GM12878 (cell line): ENCODE measurements around the gene CDC5L. TPM values are rescaled to one million over a fixed set of nuclear protein-coding genes. Genes with fewer than 3 reads are reported as not detected.

ENCODE experiments used
- ATAC-seq: fragments of 200-7000 bp; cut with Tn5 transposase; 3 replicates; pipeline ENCODE4 v1.9.1; 2020; ENCODE audit warnings: mild to moderate bottlenecking, moderate library complexity
- BruUV-seq: library from RNA; stranded (reverse); fragments of 400-500 nt; replicated peaks from 2 replicates; lab custom pipeline; 2021; lab: Mats Ljungman, UMichigan
- CTCF ChIA-PET: fragments of 300-600 bp; sonication (Branson Sonifier 250); formaldehyde crosslinking; extraction: SDS; loops from one replicate; lab custom pipeline; 2021; ENCODE audit warnings: inconsistent platforms; lab: Yijun Ruan, JAX
- POLR2A ChIA-PET: fragments of 350-600 bp; formaldehyde crosslinking; extraction: SDS; loops from one replicate; lab custom pipeline; 2021; ENCODE audit warnings: inconsistent platforms; lab: Charles Lee
- RAD21 ChIA-PET: fragments of 300-600 bp; sonication (Branson Sonifier 250); formaldehyde crosslinking; loops from one replicate; lab custom pipeline; 2023; ENCODE audit warnings: antibody characterized with exemption; ENCODE audit not compliant: unreplicated experiment; lab: Charles Lee
- SMC1A ChIA-PET: fragments of 300-600 bp; sonication (Branson Sonifier 250); formaldehyde crosslinking; loops from one replicate; lab custom pipeline; 2023; ENCODE audit not compliant: unreplicated experiment, uncharacterized antibody; lab: Charles Lee
- DNase-seq: peaks from one replicate; pipeline ENCODE4 v3.0.0-alpha.2; 2011; ENCODE audit warnings: low read depth, low spot score
- FAIRE-seq: peaks from 3 replicates; lab custom pipeline; 2011; peaks lifted over from hg19 to GRCh38; lab: Jason Lieb, UNC
- H2AFZ ChIP-seq: 2 replicates; pipeline ENCODE4 v1.6.0; 2011; ENCODE audit warnings: low read depth, low read length, control low read depth; ENCODE audit not compliant: control insufficient read depth
- H3K27ac ChIP-seq: 2 replicates; pipeline ENCODE4 v1.5.1; 2011; ENCODE audit warnings: control low read depth; ENCODE audit not compliant: control insufficient read depth, insufficient read depth
- H3K27me3 ChIP-seq, 2 experiments: replicated peaks in 1 of 2; 2 replicates each; pipeline versions ENCODE4 v1.6.0 to v1.6.1; 2011; ENCODE audit warnings: low read length in 1 of 2; ENCODE audit not compliant: control insufficient read depth in 2 of 2, insufficient read depth in 2 of 2
- H3K36me3 ChIP-seq, 2 experiments: 2 replicates each; pipeline ENCODE4 v1.5.1; 2011; ENCODE audit warnings: low read length in 1 of 2; ENCODE audit not compliant: control insufficient read depth in 2 of 2, insufficient read depth in 2 of 2
- H3K4me1 ChIP-seq: 2 replicates; pipeline ENCODE4 v1.6.1; 2011; ENCODE audit warnings: mild to moderate bottlenecking, low read length, moderate library complexity, mixed read lengths; ENCODE audit not compliant: control insufficient read depth, insufficient read depth
- H3K4me2 ChIP-seq: 2 replicates; pipeline ENCODE4 v1.6.0; 2011; ENCODE audit warnings: control low read depth; ENCODE audit not compliant: control insufficient read depth, insufficient read depth
- H3K4me3 ChIP-seq: fragments of 200-600 bp; sonication (generic); 2 replicates; pipeline ENCODE4 v1.5.1; 2016
- H3K79me2 ChIP-seq: 2 replicates; pipeline ENCODE4 v1.6.0; 2011; ENCODE audit warnings: low read length; ENCODE audit not compliant: control insufficient read depth, insufficient read depth
- H3K9ac ChIP-seq: 2 replicates; pipeline ENCODE4 v1.8.0; 2011; ENCODE audit warnings: low read length, control low read depth, mixed read lengths; ENCODE audit not compliant: control insufficient read depth, insufficient read depth
- H3K9me3 ChIP-seq: replicated peaks from 3 replicates; pipeline ENCODE4 v1.5.1; 2011; ENCODE audit warnings: mild to moderate bottlenecking, low read length; ENCODE audit not compliant: control insufficient read depth, insufficient read depth
- H4K20me1 ChIP-seq: 2 replicates; pipeline ENCODE4 v1.6.0; 2011; ENCODE audit not compliant: control insufficient read depth, insufficient read depth
- ASH2L ChIP-seq: fragments of 300-600, 200-600 bp; sonication (generic); IDR thresholded peaks from 2 replicates; pipeline ENCODE4 v1.6.1; 2017; ENCODE audit warnings: low read depth, mild to moderate bottlenecking, borderline replicate concordance
- BRCA1 ChIP-seq: IDR thresholded peaks from 2 replicates; pipeline ENCODE4 v1.6.1; 2011; ENCODE audit warnings: low read depth, low read length, improper control_type of control experiment
- ETV6 ChIP-seq, 2 experiments: fragments of 450-650 bp in 1 of 2; IDR thresholded peaks in 1 of 2; conservative IDR thresholded peaks in 1 of 2; 2 replicates each; pipeline ENCODE4 v1.6.1; 2014; ENCODE audit warnings: antibody characterized with exemption in 1 of 2, borderline replicate concordance in 1 of 2, low read depth in 1 of 2, mild to moderate bottlenecking in 1 of 2, moderate library complexity in 1 of 2
- GABPA ChIP-seq: IDR thresholded peaks from 2 replicates; pipeline ENCODE4 v1.6.1; 2014; ENCODE audit warnings: antibody characterized with exemption, low read depth, mild to moderate bottlenecking, inconsistent platforms
- JUND ChIP-seq: IDR thresholded peaks from 2 replicates; pipeline ENCODE4 v1.6.1; 2012; ENCODE audit warnings: low read depth, mild to moderate bottlenecking, low read length, improper control_type of control experiment, moderate library complexity
- MYB ChIP-seq: fragments of 150-350 bp; IDR thresholded peaks from 2 replicates; pipeline ENCODE4 v1.6.1; 2014; ENCODE audit warnings: mild to moderate bottlenecking, low read depth, low read length, borderline replicate concordance
- NBN ChIP-seq: fragments of 450-650 bp; IDR thresholded peaks from 2 replicates; pipeline ENCODE4 v1.6.1; 2016
- POLR2A ChIP-seq: IDR thresholded peaks from 2 replicates; pipeline ENCODE4 v1.6.1; 2011; ENCODE audit warnings: low read depth, mild to moderate bottlenecking, low read length
- POLR2AphosphoS2 ChIP-seq: IDR thresholded peaks from 2 replicates; pipeline ENCODE4 v1.6.1; 2011; ENCODE audit warnings: low read depth, mild to moderate bottlenecking, low read length, improper control_type of control experiment, moderate library complexity
- RBBP5 ChIP-seq: fragments of 200-600 bp; sonication (generic); conservative IDR thresholded peaks from 2 replicates; pipeline ENCODE4 v1.6.1; 2016
- RFX5 ChIP-seq: IDR thresholded peaks from 2 replicates; pipeline ENCODE4 v1.6.1; 2011; ENCODE audit warnings: low read depth, low read length, improper control_type of control experiment
- SIN3A ChIP-seq: IDR thresholded peaks from 2 replicates; pipeline ENCODE4 v1.6.1; 2012; ENCODE audit warnings: low read depth, low read length, improper control_type of control experiment
- SMAD5 ChIP-seq: IDR thresholded peaks from 2 replicates; pipeline ENCODE4 v1.6.1; 2016; ENCODE audit warnings: antibody characterized with exemption, low read depth
- SMARCA5 ChIP-seq: fragments of 450-650 bp; IDR thresholded peaks from 2 replicates; pipeline ENCODE4 v1.6.1; 2017; ENCODE audit warnings: mild to moderate bottlenecking
- SPI1 ChIP-seq: IDR thresholded peaks from 2 replicates; pipeline ENCODE4 v1.6.1; 2011; ENCODE audit warnings: low read depth, mild to moderate bottlenecking, low read length, moderate library complexity, borderline replicate concordance; ENCODE audit not compliant: insufficient read depth
- STAT1 ChIP-seq: fragments of 450-650 bp; conservative IDR thresholded peaks from 2 replicates; pipeline ENCODE4 v1.6.1; 2014; ENCODE audit warnings: antibody characterized with exemption, mild to moderate bottlenecking
- SUPT20H ChIP-seq: IDR thresholded peaks from 2 replicates; pipeline ENCODE4 v1.6.1; 2011; ENCODE audit warnings: low read depth, mild to moderate bottlenecking, low read length, moderate library complexity, borderline replicate concordance; ENCODE audit not compliant: control insufficient read depth
- TCF3 ChIP-seq: IDR thresholded peaks from 2 replicates; pipeline ENCODE4 v1.6.1; 2012; ENCODE audit warnings: low read depth, mild to moderate bottlenecking, low read length, borderline replicate concordance; ENCODE audit not compliant: insufficient read depth
- WGBS: methylation state at CpG from one replicate; pipeline ENCODE4 v1.1.6; 2016; ENCODE audit warnings: low lambda C conversion rate; ENCODE audit not compliant: insufficient replicate concordance, insufficient coverage; ENCODE audit errors: missing lambda C conversion rate; 5-methylcytosine and 5-hydroxymethylcytosine counted together
- in situ Hi-C: fragments of 300-500 bp; cut with MboI; formaldehyde crosslinking; loops from 9 replicates; pipeline ENCODE4 v1.14.3; 2018; ENCODE audit warnings: mixed read lengths
- intact Hi-C: fragments of 100-400 bp; cut with micrococcal nuclease; formaldehyde crosslinking; loops from one replicate; pipeline ENCODE4 v1.14.2; 2022; ENCODE audit not compliant: unreplicated experiment
- polyA plus RNA-seq, 11 experiments: library from polyadenylated mRNA; depleted of rRNA in 4 of 11; unstranded in 6 of 11; stranded (reverse) in 5 of 11; fragments of >200 nt; fragmentation: Nextera tagmentation in 4 of 11; fragmentation: Illumina TruSeq in 1 of 11; extraction: Ambion mirVana in 4 of 11; extraction: Trizol in 1 of 11; gene quantifications; 1 replicate in 1 of 11; 2 replicates in 10 of 11; pipeline versions ENCODE4 v1.2.1 to v1.2.3, GENCODE V29; 2011 to 2016; ENCODE audit warnings: inconsistent platforms in 2 of 11, missing spikeins in 2 of 11, low read depth in 1 of 11
- total RNA-seq, 4 experiments: library from RNA; depleted of rRNA in 3 of 4; stranded (reverse); fragments of >200 nt in 3 of 4; fragmentation: Illumina TruSeq in 1 of 4; extraction: Trizol in 1 of 4; gene quantifications; 2 replicates each; pipeline versions ENCODE4 v1.2.1 to v1.2.3, GENCODE V29; 2013 to 2021
- TF ChIP-seq, protein P1 (sequence below): fragments of 450-650 bp; conservative IDR thresholded peaks from 2 replicates; pipeline ENCODE4 v1.6.1; 2017; ENCODE audit warnings: mild to moderate bottlenecking, moderate library complexity

Gene CDC5L
- total and polyA plus RNA-seq, 10 of the 15 experiments (the other 5 are each of a cell fraction or from before 2014, with no cell fraction given): 13.2 to 29.4 (median 18.8) TPM

DNA sequence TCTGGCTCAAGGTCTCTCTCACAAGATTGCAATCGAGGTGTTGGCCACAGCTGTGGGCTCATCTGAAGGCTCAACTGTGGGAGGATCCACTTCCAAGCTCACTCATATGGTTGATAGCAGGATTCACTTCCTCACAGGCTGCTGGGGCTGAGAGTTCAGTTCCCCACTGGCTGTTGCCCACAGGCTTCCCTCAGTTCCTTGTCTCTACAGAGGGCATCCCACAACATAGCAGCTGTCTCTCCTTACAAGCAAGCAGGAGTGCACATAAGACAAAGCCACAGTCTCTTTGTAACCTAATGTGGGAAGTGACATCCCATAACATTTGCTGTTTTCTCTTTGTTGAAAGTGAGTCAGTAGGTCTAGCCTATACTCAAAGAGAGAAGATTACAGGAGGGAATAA, 31.0 kb upstream of the CDC5L start:
- WGBS: 0% methylated on average over 1 of the region's 1 CpG
- ChIA-PET SMC1A (interaction anchor here (1.5 kb wide), 1 partner anchor 18 kb away, joined by 4 read pairs; no protein-coding TSS in a partner anchor), CTCF (no interaction called here), RAD21 (no interaction called here), POLR2A (interaction anchor here (1.0 kb wide), 1 partner anchor 12 kb away, joined by 3 read pairs; no protein-coding TSS in a partner anchor)
- 0 out of 2 replicates have a peak, but pooled peaks have one; percentile 6 for TF ChIP-seq SPI1
- TF ChIP-seq POLR2A: no peak
- TF ChIP-seq NBN: no peak
- no peak for TF ChIP-seq SUPT20H
- Histone ChIP-seq H3K4me1 (no peaks in the 10 kb centered on the region), H3K9me3 (no peaks in the 10 kb centered on the region; the same call in 2 of the 3 replicates), H3K79me2 (no peaks in the 10 kb centered on the region), H3K36me3 (no peaks in the 10 kb centered on the region), H3K27ac (no peak overlapping the region), H2AFZ (no peak overlapping the region), H3K4me2 (no peak overlapping the region), H4K20me1 (no peaks in the 10 kb centered on the region), H3K9ac (no peak overlapping the region), H3K4me3 (no peak overlapping the region), H3K27me3 (no peaks in the 10 kb centered on the region; a peak in 1 of 4 replicates)
- intact Hi-C loops: no loop called here
- no peak for ATAC-seq
- no peak for DNase-seq
- no peak for FAIRE-seq
- BruUV-seq: no TSS peak
- in situ Hi-C loops: no loop called here

- no peak overlapping the region for H3K9ac ChIP-seq
- intact Hi-C loops: no loop called here
- no peak for DNase-seq
- in situ Hi-C loops: no loop called here
- no peak for ATAC-seq
- no peak for FAIRE-seq
- ChIA-PET POLR2A (no interaction called here), CTCF (no interaction called here), RAD21 (no interaction called here), SMC1A (no interaction called here)
- H4K20me1 ChIP-seq: no peaks in the 10 kb centered on the region
- H3K4me2 ChIP-seq: no peak overlapping the region
- TF ChIP-seq ETV6 (conservative IDR thresholded peaks at IDR 0.05 in 1 of 2, IDR thresholded peaks at IDR 0.05 in 1 of 2; ENCODE audit: borderline replicate concordance in 1 of 2, low read depth in 1 of 2) (no peak), SMARCA5 (no peak), POLR2A (no peak), STAT1 (no peak), GABPA (no peak), TCF3 (no peak), MYB (no peak), SMAD5 (no peak), RFX5 (no peak), JUND (no peak), POLR2AphosphoS2 (no peak), SIN3A (no peak), ASH2L (no peak), BRCA1 (no peak), RBBP5 (no peak)
- TF ChIP-seq, protein P1, sequence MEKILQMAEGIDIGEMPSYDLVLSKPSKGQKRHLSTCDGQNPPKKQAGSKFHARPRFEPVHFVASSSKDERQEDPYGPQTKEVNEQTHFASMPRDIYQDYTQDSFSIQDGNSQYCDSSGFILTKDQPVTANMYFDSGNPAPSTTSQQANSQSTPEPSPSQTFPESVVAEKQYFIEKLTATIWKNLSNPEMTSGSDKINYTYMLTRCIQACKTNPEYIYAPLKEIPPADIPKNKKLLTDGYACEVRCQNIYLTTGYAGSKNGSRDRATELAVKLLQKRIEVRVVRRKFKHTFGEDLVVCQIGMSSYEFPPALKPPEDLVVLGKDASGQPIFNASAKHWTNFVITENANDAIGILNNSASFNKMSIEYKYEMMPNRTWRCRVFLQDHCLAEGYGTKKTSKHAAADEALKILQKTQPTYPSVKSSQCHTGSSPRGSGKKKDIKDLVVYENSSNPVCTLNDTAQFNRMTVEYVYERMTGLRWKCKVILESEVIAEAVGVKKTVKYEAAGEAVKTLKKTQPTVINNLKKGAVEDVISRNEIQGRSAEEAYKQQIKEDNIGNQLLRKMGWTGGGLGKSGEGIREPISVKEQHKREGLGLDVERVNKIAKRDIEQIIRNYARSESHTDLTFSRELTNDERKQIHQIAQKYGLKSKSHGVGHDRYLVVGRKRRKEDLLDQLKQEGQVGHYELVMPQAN: no peak
- WGBS: 54% methylated on average over 3 of the region's 3 CpGs
- H3K79me2 ChIP-seq: no peaks in the 10 kb centered on the region
- no peak overlapping the region for H2AFZ ChIP-seq
- H3K27me3 ChIP-seq: peaks cover 0 to 3% of the 10 kb centered on the region in 2 experiments; a peak in 2 of 4 replicates
- no peaks in the 10 kb centered on the region; the same call in 2 of the 3 replicates for H3K9me3 ChIP-seq
- H3K36me3 ChIP-seq: no peaks in the 10 kb centered on the region
- no TSS peak for BruUV-seq
- H3K4me1 ChIP-seq: no peaks in the 10 kb centered on the region
- no peak overlapping the region for H3K4me3 ChIP-seq
- H3K27ac ChIP-seq: no peak overlapping the region
Observed at GRCh38 chr6:44359973-44360372, 27.5 kb upstream of the CDC5L start.
